ENCODE measurements around the gene TIMM44.

GRCh38 chr19:7917267-7918061 is 26.0 kb downstream of the TIMM44 start:
- TF ChIP-seq CTCF (IDR thresholded peaks at IDR 0.05; ENCODE audit: extremely low read depth in 1 of 2, insufficient read depth in 1 of 2, low read depth in 1 of 2, low read length in 2 of 2), result peak; percentile 62 to 82
- TF ChIP-seq MAX (IDR thresholded peaks at IDR 0.05; ENCODE audit: insufficient read depth, insufficient read length), result no peak
- TF ChIP-seq POLR2AphosphoS5 (IDR thresholded peaks at IDR 0.05; ENCODE audit: insufficient read depth, low read depth, low read length), result no peak
- TF ChIP-seq EZH2 (IDR thresholded peaks at IDR 0.05; ENCODE audit: borderline replicate concordance, low read depth, low read length, severe bottlenecking), result peak; percentile 65
- TF ChIP-seq POLR2A (IDR thresholded peaks at IDR 0.05; ENCODE audit: low read depth, low read length), result no peak
- TF ChIP-seq MYC (IDR thresholded peaks at IDR 0.05; ENCODE audit: low read depth, low read length), result no peak
